GM12878 (cell line): ENCODE data around the gene TLR9. TPM values are rescaled to one million over a fixed set of nuclear protein-coding genes. Genes with fewer than 3 reads are reported as not detected.

Source experiments
- ATAC-seq: fragments of 200-7000 bp; cut with Tn5 transposase; 3 replicates; pipeline ENCODE4 v1.9.1; 2020; ENCODE audit warnings: mild to moderate bottlenecking, moderate library complexity
- BruUV-seq: library from RNA; stranded (reverse); fragments of 400-500 nt; replicated peaks from 2 replicates; lab custom pipeline; 2021; lab: Mats Ljungman, UMichigan
- CTCF ChIA-PET: fragments of 300-600 bp; sonication (Branson Sonifier 250); formaldehyde crosslinking; extraction: SDS; loops from one replicate; lab custom pipeline; 2021; ENCODE audit warnings: inconsistent platforms; lab: Yijun Ruan, JAX
- POLR2A ChIA-PET: fragments of 350-600 bp; formaldehyde crosslinking; extraction: SDS; loops from one replicate; lab custom pipeline; 2021; ENCODE audit warnings: inconsistent platforms; lab: Charles Lee
- RAD21 ChIA-PET: fragments of 300-600 bp; sonication (Branson Sonifier 250); formaldehyde crosslinking; loops from one replicate; lab custom pipeline; 2023; ENCODE audit warnings: antibody characterized with exemption; ENCODE audit not compliant: unreplicated experiment; lab: Charles Lee
- SMC1A ChIA-PET: fragments of 300-600 bp; sonication (Branson Sonifier 250); formaldehyde crosslinking; loops from one replicate; lab custom pipeline; 2023; ENCODE audit not compliant: unreplicated experiment, uncharacterized antibody; lab: Charles Lee
- DNase-seq: peaks from one replicate; pipeline ENCODE4 v3.0.0-alpha.2; 2011; ENCODE audit warnings: low read depth, low spot score
- FAIRE-seq: peaks from 3 replicates; lab custom pipeline; 2011; peaks lifted over from hg19 to GRCh38; lab: Jason Lieb, UNC
- H2AFZ ChIP-seq: 2 replicates; pipeline ENCODE4 v1.6.0; 2011; ENCODE audit warnings: low read depth, low read length, control low read depth; ENCODE audit not compliant: control insufficient read depth
- H3K27ac ChIP-seq: 2 replicates; pipeline ENCODE4 v1.5.1; 2011; ENCODE audit warnings: control low read depth; ENCODE audit not compliant: control insufficient read depth, insufficient read depth
- H3K27me3 ChIP-seq, 2 experiments: replicated peaks in 1 of 2; 2 replicates each; pipeline versions ENCODE4 v1.6.0 to v1.6.1; 2011; ENCODE audit warnings: low read length in 1 of 2; ENCODE audit not compliant: control insufficient read depth in 2 of 2, insufficient read depth in 2 of 2
- H3K36me3 ChIP-seq, 2 experiments: 2 replicates each; pipeline ENCODE4 v1.5.1; 2011; ENCODE audit warnings: low read length in 1 of 2; ENCODE audit not compliant: control insufficient read depth in 2 of 2, insufficient read depth in 2 of 2
- H3K4me1 ChIP-seq: 2 replicates; pipeline ENCODE4 v1.6.1; 2011; ENCODE audit warnings: mild to moderate bottlenecking, low read length, moderate library complexity, mixed read lengths; ENCODE audit not compliant: control insufficient read depth, insufficient read depth
- H3K4me2 ChIP-seq: 2 replicates; pipeline ENCODE4 v1.6.0; 2011; ENCODE audit warnings: control low read depth; ENCODE audit not compliant: control insufficient read depth, insufficient read depth
- H3K4me3 ChIP-seq: fragments of 200-600 bp; sonication (generic); 2 replicates; pipeline ENCODE4 v1.5.1; 2016
- H3K79me2 ChIP-seq: 2 replicates; pipeline ENCODE4 v1.6.0; 2011; ENCODE audit warnings: low read length; ENCODE audit not compliant: control insufficient read depth, insufficient read depth
- H3K9ac ChIP-seq: 2 replicates; pipeline ENCODE4 v1.8.0; 2011; ENCODE audit warnings: low read length, control low read depth, mixed read lengths; ENCODE audit not compliant: control insufficient read depth, insufficient read depth
- H3K9me3 ChIP-seq: replicated peaks from 3 replicates; pipeline ENCODE4 v1.5.1; 2011; ENCODE audit warnings: mild to moderate bottlenecking, low read length; ENCODE audit not compliant: control insufficient read depth, insufficient read depth
- H4K20me1 ChIP-seq: 2 replicates; pipeline ENCODE4 v1.6.0; 2011; ENCODE audit not compliant: control insufficient read depth, insufficient read depth
- ASH2L ChIP-seq: fragments of 300-600, 200-600 bp; sonication (generic); IDR thresholded peaks from 2 replicates; pipeline ENCODE4 v1.6.1; 2017; ENCODE audit warnings: low read depth, mild to moderate bottlenecking, borderline replicate concordance
- BCL11A ChIP-seq: IDR thresholded peaks from 2 replicates; pipeline ENCODE4 v1.6.1; 2011; ENCODE audit warnings: low read depth, low read length
- CEBPB ChIP-seq, 2 experiments: fragments of 150-350 bp in 1 of 2; IDR thresholded peaks; 2 replicates each; pipeline ENCODE4 v1.6.1; 2012 to 2014; ENCODE audit warnings: low read depth in 2 of 2, low read length in 2 of 2, borderline replicate concordance in 1 of 2, inconsistent platforms in 1 of 2
- CREM ChIP-seq: IDR thresholded peaks from 2 replicates; pipeline ENCODE4 v1.6.1; 2014; ENCODE audit warnings: antibody characterized with exemption, low read depth
- GABPA ChIP-seq: IDR thresholded peaks from 2 replicates; pipeline ENCODE4 v1.6.1; 2014; ENCODE audit warnings: antibody characterized with exemption, low read depth, mild to moderate bottlenecking, inconsistent platforms
- PAX5 ChIP-seq: IDR thresholded peaks from 2 replicates; pipeline ENCODE4 v1.6.1; 2011; ENCODE audit warnings: low read depth, low read length, borderline replicate concordance
- TCF12 ChIP-seq: IDR thresholded peaks from 2 replicates; pipeline ENCODE4 v1.6.1; 2011; ENCODE audit warnings: low read depth, mild to moderate bottlenecking, low read length
- ZBED1 ChIP-seq: IDR thresholded peaks from 2 replicates; pipeline ENCODE4 v1.6.1; 2016; ENCODE audit warnings: borderline replicate concordance
- WGBS: methylation state at CpG from one replicate; pipeline ENCODE4 v1.1.6; 2016; ENCODE audit warnings: low lambda C conversion rate; ENCODE audit not compliant: insufficient replicate concordance, insufficient coverage; ENCODE audit errors: missing lambda C conversion rate; 5-methylcytosine and 5-hydroxymethylcytosine counted together
- in situ Hi-C: fragments of 300-500 bp; cut with MboI; formaldehyde crosslinking; loops from 9 replicates; pipeline ENCODE4 v1.14.3; 2018; ENCODE audit warnings: mixed read lengths
- intact Hi-C: fragments of 100-400 bp; cut with micrococcal nuclease; formaldehyde crosslinking; loops from one replicate; pipeline ENCODE4 v1.14.2; 2022; ENCODE audit not compliant: unreplicated experiment
- polyA plus RNA-seq, 11 experiments: library from polyadenylated mRNA; depleted of rRNA in 4 of 11; unstranded in 6 of 11; stranded (reverse) in 5 of 11; fragments of >200 nt; fragmentation: Nextera tagmentation in 4 of 11; fragmentation: Illumina TruSeq in 1 of 11; extraction: Ambion mirVana in 4 of 11; extraction: Trizol in 1 of 11; gene quantifications; 1 replicate in 1 of 11; 2 replicates in 10 of 11; pipeline versions ENCODE4 v1.2.1 to v1.2.3, GENCODE V29; 2011 to 2016; ENCODE audit warnings: inconsistent platforms in 2 of 11, missing spikeins in 2 of 11, low read depth in 1 of 11
- total RNA-seq, 4 experiments: library from RNA; depleted of rRNA in 3 of 4; stranded (reverse); fragments of >200 nt in 3 of 4; fragmentation: Illumina TruSeq in 1 of 4; extraction: Trizol in 1 of 4; gene quantifications; 2 replicates each; pipeline versions ENCODE4 v1.2.1 to v1.2.3, GENCODE V29; 2013 to 2021
- TF ChIP-seq, protein P1 (sequence below): fragments of 450-650 bp; IDR thresholded peaks from 2 replicates; pipeline ENCODE4 v1.6.1; 2017; ENCODE audit warnings: mild to moderate bottlenecking, moderate library complexity
- TF ChIP-seq, protein P2 (sequence below): IDR thresholded peaks from 2 replicates; pipeline ENCODE4 v1.6.1; 2012; ENCODE audit warnings: low read length, inconsistent platforms
- TF ChIP-seq, protein P3 (sequence below): IDR thresholded peaks from 2 replicates; pipeline ENCODE4 v1.6.1; 2012; ENCODE audit warnings: low read depth, low read length, improper control_type of control experiment
- TF ChIP-seq, protein P4 (sequence below): fragments of 450-650 bp; IDR thresholded peaks from 2 replicates; pipeline ENCODE4 v1.6.1; 2016; ENCODE audit warnings: mild to moderate bottlenecking

TLR9 gene
- total and polyA plus RNA-seq, 10 of the 15 experiments (the other 5 are each of a cell fraction or from before 2014, with no cell fraction given): 0.10 to 4.8 (median 0.53) TPM; not detected in 1

DNA sequence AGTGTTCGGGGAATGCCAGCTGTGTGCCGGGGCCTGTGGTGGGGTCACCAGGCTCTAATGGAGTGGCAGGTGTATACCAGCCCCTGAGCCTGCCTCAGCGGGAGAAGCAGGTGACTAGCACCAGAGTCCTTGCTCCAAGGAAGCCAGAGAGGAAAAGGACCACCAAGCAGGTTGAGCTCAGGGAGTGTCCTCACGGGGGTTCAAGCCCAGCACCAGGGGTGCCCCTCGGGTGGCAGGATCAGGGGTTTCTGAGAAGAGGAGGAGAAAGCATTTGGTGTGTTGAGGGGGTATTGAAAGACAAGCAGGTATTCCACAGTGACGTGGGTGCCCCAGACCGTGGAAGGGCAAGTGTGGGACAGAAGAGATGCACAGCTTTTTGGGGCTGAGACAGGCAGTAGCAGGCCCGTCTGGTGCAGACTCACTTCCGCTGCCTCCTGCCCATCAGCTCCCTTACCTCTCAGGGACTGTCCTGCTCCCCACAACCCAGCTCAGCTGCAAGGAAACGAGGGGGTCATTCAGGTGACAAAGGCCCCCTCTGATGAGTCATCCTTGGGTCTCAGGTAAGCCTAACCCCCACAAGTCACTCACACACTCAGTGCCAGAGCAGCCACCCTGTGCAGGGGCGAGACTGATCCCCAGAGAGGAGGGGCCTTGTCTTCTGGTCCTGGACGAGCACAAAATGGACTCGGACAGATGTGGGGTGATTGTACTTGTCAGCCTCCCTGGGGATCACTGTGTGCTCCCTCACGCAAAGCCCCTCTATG, 49.8 kb downstream of the TLR9 start:
- ChIA-PET POLR2A (no interaction called here), SMC1A (no interaction called here)
- no peak overlapping the region for H3K9ac ChIP-seq
- TF ChIP-seq GABPA: no peak
- TF ChIP-seq CEBPB (IDR thresholded peaks at IDR 0.05; ENCODE audit: borderline replicate concordance in 1 of 2, low read depth in 2 of 2, low read length in 2 of 2): no peak
- no peak for TF ChIP-seq BCL11A
- TF ChIP-seq TCF12: no peak
- TF ChIP-seq ZBED1: no peak
- TF ChIP-seq, protein P1, sequence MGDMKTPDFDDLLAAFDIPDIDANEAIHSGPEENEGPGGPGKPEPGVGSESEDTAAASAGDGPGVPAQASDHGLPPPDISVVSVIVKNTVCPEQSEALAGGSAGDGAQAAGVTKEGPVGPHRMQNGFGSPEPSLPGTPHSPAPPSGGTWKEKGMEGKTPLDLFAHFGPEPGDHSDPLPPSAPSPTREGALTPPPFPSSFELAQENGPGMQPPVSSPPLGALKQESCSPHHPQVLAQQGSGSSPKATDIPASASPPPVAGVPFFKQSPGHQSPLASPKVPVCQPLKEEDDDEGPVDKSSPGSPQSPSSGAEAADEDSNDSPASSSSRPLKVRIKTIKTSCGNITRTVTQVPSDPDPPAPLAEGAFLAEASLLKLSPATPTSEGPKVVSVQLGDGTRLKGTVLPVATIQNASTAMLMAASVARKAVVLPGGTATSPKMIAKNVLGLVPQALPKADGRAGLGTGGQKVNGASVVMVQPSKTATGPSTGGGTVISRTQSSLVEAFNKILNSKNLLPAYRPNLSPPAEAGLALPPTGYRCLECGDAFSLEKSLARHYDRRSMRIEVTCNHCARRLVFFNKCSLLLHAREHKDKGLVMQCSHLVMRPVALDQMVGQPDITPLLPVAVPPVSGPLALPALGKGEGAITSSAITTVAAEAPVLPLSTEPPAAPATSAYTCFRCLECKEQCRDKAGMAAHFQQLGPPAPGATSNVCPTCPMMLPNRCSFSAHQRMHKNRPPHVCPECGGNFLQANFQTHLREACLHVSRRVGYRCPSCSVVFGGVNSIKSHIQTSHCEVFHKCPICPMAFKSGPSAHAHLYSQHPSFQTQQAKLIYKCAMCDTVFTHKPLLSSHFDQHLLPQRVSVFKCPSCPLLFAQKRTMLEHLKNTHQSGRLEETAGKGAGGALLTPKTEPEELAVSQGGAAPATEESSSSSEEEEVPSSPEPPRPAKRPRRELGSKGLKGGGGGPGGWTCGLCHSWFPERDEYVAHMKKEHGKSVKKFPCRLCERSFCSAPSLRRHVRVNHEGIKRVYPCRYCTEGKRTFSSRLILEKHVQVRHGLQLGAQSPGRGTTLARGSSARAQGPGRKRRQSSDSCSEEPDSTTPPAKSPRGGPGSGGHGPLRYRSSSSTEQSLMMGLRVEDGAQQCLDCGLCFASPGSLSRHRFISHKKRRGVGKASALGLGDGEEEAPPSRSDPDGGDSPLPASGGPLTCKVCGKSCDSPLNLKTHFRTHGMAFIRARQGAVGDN: no peak
- TF ChIP-seq, protein P2, sequence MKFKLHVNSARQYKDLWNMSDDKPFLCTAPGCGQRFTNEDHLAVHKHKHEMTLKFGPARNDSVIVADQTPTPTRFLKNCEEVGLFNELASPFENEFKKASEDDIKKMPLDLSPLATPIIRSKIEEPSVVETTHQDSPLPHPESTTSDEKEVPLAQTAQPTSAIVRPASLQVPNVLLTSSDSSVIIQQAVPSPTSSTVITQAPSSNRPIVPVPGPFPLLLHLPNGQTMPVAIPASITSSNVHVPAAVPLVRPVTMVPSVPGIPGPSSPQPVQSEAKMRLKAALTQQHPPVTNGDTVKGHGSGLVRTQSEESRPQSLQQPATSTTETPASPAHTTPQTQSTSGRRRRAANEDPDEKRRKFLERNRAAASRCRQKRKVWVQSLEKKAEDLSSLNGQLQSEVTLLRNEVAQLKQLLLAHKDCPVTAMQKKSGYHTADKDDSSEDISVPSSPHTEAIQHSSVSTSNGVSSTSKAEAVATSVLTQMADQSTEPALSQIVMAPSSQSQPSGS: no peak
- TF ChIP-seq, protein P3, sequence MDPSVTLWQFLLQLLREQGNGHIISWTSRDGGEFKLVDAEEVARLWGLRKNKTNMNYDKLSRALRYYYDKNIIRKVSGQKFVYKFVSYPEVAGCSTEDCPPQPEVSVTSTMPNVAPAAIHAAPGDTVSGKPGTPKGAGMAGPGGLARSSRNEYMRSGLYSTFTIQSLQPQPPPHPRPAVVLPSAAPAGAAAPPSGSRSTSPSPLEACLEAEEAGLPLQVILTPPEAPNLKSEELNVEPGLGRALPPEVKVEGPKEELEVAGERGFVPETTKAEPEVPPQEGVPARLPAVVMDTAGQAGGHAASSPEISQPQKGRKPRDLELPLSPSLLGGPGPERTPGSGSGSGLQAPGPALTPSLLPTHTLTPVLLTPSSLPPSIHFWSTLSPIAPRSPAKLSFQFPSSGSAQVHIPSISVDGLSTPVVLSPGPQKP: no peak
- TF ChIP-seq ASH2L: no peak
- no peak for TF ChIP-seq CREM
- no peak for TF ChIP-seq PAX5
- TF ChIP-seq, protein P4, sequence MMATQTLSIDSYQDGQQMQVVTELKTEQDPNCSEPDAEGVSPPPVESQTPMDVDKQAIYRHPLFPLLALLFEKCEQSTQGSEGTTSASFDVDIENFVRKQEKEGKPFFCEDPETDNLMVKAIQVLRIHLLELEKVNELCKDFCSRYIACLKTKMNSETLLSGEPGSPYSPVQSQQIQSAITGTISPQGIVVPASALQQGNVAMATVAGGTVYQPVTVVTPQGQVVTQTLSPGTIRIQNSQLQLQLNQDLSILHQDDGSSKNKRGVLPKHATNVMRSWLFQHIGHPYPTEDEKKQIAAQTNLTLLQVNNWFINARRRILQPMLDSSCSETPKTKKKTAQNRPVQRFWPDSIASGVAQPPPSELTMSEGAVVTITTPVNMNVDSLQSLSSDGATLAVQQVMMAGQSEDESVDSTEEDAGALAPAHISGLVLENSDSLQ: no peak

More for the DNA sequence above, 49.8 kb downstream of the TLR9 start:
- Histone ChIP-seq H3K27ac (no peak overlapping the region), H4K20me1 (no peaks in the 10 kb centered on the region), H3K9me3 (no peaks in the 10 kb centered on the region), H3K36me3 (no peaks in the 10 kb centered on the region), H2AFZ (no peak overlapping the region), H3K4me2 (no peak overlapping the region), H3K79me2 (no peaks in the 10 kb centered on the region), H3K4me3 (no peak overlapping the region), H3K27me3 (no peaks in the 10 kb centered on the region), H3K4me1 (no peaks in the 10 kb centered on the region)
- ChIA-PET RAD21 (no interaction called here), CTCF (no interaction called here)
- BruUV-seq: no TSS peak
- FAIRE-seq (no peak), DNase-seq (no peak), ATAC-seq (no peak; the same call in 2 of the 3 replicates)
- intact Hi-C loops: no loop called here
- 40% methylated on average over 13 of the region's 14 CpGs for WGBS
- in situ Hi-C loops: no loop called here
